NCI-H2029 (cell line): Measurements from ENCODE around the gene SYS1.
A peak's percentile ranks its signal among the peaks of the same experiment; 100 is the strongest.

Source experiments
- DNase-seq: peaks from one replicate; lab custom pipeline; 2025; lab: John Stamatoyannopoulos, UW

SYS1 gene

GRCh38 chr20:45387274-45387673, 24.3 kb downstream of the SYS1 start:
- no peak for DNase-seq

GRCh38 chr20:45390931-45391330, 28.0 kb downstream of the SYS1 start:
- no peak for DNase-seq

- DNase-seq: no peak
Observed at GRCh38 chr20:45391559-45391958, 28.6 kb downstream of the SYS1 start.

GRCh38 chr20:45392733-45393132, 29.8 kb downstream of the SYS1 start:
- DNase-seq: no peak

GRCh38 chr20:45394221-45395113, 31.5 kb downstream of the SYS1 start:
- no peak for DNase-seq

GRCh38 chr20:45395114-45395415, 32.1 kb downstream of the SYS1 start:
- no peak for DNase-seq

- DNase-seq: no peak
Observed at GRCh38 chr20:45399018-45399417, 36.1 kb downstream of the SYS1 start.

- DNase-seq: no peak
Observed at GRCh38 chr20:45400346-45401031, 37.5 kb downstream of the SYS1 start.

GRCh38 chr20:45402946-45403345, 40.0 kb downstream of the SYS1 start:
- DNase-seq: no peak

GRCh38 chr20:45404438-45404837, 41.5 kb downstream of the SYS1 start:
- peak; percentile 48 for DNase-seq

GRCh38 chr20:45405571-45406259, 42.8 kb downstream of the SYS1 start:
- no peak for DNase-seq

GRCh38 chr20:45406260-45407066, 43.5 kb downstream of the SYS1 start:
- peak; percentile 30 for DNase-seq

GRCh38 chr20:45407067-45407745, 44.2 kb downstream of the SYS1 start:
- DNase-seq: no peak

- DNase-seq: no peak
Observed at GRCh38 chr20:45407783-45408645, 45.1 kb downstream of the SYS1 start, which contains the start of gene DBNDD2. TSS of gene DBNDD2 (plus strand) at chr20:45408289. CDS start at chr20:45408468, 179 bp downstream.

- DNase-seq: no peak
Observed at GRCh38 chr20:45408646-45409213, 45.8 kb downstream of the SYS1 start.

- no peak for DNase-seq
Observed at GRCh38 chr20:45409521-45410272, 46.7 kb downstream of the SYS1 start.

GRCh38 chr20:45410887-45411286, 47.9 kb downstream of the SYS1 start:
- DNase-seq: no peak

- DNase-seq: no peak
Observed at GRCh38 chr20:45412653-45413052, 49.7 kb downstream of the SYS1 start.

- DNase-seq: no peak
Observed at GRCh38 chr20:45413479-45413878, 50.5 kb downstream of the SYS1 start.
